HG03095 (cell line): ENCODE measurements around the gene NR4A2.
"Not testable (repeated sequence)": the region's sequence is repeated elsewhere in the genome, so short reads cannot be mapped to it uniquely, and the experiment has no call there.

Experiments used
- ATAC-seq: cut with Tn5 transposase; IDR thresholded peaks from one replicate; pipeline ENCODE4 v1.9.1; 2021; ENCODE audit warnings: moderate library complexity; ENCODE audit not compliant: unreplicated experiment

Gene NR4A2

DNA sequence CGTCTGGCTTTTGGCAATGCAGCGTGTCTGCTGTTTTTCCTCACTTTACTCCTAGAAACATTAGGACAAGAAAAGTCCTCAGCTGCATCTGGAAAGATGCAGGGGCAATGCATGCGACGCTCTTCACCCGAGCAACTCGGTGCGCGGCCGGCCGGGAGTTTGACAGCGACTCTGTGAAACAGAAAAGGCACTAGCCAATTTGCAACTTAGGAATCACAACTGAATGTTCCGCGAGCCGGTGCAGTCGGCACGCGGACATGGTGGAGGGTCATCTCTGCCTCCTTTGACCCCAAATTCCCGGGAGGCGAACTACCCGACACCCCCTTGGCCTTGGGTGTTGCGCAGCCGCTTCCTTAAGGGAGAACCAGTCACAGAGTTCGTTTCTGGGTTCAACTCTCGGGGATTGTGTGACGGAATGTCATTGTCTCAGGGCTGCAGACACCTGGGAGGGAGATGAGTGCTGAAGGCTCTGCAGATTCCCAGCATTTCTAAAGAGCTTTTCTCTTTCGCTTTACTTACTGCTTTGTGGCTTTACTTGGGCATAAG, 9.8 kb downstream of the NR4A2 start:
- no peak for ATAC-seq

DNA sequence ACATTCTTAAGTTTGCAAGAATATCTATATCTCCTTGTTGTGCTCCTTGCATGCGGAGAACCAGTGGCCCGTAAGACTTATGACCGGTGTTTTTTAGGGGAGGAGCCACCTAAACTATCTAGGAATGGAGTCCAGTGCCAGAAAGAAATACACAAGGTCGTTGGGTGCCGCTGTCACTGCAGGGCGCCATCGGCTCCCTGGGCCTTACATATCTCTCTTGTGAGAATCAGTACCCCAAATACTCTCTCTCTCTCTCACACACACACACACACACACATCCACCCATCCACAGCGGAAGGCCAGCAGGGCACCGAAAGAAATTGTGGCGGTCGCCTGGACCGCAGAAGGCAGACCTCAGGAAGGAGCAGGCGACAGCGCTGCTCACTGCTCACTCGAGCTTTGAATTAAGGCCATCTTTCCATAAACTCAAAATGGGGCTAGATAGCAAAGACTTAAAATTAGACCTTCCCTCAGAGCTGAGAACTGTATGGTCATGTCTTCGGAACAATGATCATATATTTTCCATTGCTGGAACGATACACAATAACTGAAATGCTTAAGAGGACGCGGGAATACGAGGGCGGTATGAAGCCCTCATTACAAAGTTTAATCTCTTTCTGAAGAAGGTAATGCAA, 10.4 kb downstream of the NR4A2 start:
- ATAC-seq = peak; percentile 56

DNA sequence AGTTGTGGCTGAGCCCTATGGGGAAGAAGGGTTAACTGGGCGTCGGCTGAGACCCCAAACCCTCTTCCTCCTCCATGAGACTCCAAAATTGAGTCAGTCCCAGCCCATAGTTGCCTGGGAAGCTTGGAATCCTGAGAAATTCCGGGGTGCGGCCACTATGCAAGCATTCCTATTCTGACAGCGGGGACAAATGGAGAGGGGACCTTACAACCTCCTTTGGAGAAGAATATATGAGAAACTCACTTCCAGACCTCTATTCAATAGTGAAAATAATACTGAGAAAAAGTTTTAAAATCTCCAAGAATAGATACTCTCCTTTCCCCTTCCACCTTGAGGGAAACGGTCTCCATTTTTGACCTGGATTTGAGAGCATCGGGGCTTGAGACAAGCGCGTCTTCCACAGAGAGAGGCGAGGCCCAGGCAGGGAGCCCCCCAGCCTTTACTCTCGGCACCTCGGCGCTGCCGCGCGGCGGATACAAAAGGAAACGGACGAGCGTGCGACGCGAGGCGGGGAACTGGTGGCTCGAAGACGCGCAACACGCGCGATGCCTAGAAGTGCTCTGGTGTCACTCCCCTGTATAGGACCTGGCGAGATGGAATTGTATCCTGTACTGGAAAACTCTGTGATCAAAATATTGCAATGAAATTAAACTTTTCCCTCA, 11.1 kb downstream of the NR4A2 start:
- ATAC-seq = no peak

DNA sequence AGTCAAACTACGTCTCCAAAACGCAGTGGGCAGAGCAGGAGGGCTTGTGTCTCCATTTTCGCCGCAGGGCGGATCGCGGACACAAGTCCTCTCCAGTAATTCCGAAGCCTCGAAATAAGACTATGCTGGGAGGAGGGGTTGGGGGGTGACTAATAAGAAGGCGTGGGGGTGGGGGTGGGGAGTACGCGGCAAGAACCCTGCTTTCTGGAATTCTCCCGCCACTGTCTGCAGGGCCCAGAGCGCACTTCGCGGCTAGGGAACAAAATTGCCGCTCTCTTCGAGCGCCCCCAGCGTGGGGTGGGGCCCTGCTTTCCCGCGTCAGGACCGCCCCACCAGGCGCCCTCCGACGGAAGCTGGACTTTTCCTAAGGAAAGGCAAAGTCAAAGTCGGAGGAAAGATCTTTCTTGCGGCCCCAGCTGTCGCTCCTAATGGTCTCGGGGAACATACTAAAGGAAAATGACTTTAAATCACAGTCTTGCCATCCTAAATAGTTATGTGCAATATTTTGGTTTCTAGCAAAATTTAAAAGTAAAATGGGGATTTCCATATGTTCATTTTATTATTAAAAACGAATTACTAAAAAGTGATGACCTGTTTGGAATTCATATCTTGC, 11.9 kb downstream of the NR4A2 start:
- no peak for ATAC-seq

DNA sequence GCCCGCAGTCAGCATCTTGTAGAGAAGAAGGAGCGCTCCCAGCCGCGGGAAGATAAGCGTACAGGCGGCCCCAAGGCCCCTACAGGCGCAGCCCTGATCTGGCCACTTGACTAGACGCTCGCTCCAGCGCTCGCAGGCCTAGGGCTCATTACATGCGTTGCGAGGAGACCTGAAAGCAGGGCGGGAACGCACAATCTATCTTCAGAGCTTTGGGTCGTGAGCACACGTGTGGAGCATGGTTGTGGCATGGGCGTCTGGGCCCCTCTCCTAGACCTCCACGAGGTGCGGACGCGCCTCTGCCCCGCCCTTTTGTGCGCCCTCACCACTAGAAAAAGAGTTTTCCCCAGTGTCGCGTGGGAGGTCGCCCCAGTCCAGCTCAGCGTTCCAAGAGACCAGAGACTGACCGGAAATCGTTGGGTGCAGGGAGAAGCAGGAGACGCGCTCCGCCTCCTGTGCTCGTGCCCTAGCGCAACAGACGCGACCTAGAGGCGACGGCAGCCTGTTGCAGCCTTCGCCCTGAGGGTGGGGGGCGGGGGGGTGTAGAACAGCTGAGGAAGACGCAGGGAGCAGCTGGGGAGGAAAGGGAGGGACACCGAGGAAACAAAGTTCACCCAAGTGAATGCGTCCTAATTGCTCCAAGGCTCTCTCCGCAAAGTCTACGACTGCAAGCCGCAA, 12.6 kb downstream of the NR4A2 start:
- ATAC-seq = no peak

DNA sequence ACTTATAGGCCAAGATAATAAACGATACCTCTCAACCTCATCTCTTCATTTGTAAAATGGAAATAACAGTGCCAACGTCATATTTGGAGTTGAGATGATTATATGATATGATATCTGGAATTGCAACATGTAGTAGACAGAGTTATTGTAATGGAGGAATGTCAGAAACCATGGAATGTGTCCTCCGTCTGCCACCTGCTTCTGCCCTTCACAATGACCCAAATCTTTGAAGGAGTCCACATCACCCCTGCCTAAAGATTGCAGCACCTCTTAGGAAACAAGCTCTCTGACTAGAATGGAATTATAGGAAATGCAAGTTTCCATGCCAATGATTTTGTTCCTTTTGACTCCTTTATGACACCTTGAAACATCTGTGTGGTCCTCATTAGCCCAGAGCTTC, 14.9 kb downstream of the NR4A2 start:
- no peak for ATAC-seq

DNA sequence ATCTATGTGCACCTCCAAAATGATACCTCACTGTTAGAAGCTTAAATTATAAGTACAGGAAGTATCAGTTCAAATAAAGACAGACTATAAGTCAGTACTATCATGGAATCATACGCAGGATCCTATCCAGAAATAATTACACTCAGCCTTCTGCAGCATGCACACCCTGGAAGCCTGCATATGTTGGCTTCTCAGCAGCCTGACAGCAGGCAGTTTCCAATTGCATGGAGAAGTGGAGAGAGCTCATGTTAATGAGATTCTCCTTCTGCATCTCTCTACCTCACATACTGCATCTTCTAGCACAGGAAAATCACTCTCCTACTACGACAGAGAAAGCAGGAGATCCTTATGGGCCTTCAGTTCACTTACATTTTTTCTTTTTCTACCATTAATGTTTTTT, 20.5 kb downstream of the NR4A2 start:
- ATAC-seq = no peak

DNA sequence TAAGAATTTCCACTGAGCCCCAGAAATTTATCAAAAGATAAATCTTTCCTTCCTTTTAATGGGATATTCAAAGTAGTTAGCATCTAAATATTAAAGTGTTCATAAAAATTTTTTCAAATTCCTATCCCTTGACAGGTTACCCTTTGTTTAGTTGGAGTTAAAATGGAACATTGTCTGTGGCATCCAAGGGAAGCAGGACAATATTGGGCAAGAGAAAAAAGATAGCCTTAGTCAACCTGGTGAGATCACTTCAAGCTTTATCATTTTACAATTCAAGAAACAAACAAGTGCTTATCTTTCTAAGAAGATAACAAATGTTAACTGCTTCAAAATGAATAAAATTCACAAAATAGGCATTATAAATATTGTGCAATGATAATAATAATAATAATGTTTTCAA, 21.7 kb downstream of the NR4A2 start:
- no peak for ATAC-seq

DNA sequence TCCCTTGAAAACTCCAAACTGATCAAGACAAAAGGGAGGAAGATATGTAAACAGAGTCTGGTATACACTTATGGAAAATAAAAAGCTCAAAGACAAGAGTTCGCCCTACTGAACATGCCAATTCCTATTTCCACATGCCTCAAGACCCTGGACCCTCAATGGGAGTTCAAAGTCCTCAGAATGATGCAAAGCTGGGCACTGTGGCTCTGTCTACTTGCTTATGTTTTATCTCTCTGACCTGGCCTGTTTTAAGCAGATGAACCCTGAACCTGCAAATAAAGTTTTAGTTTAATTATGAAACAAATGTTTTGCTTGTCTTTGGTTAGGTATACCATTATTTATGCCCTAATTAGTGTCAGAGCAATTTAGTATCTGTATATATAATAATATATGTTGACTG, 22.6 kb downstream of the NR4A2 start:
- no peak for ATAC-seq

DNA sequence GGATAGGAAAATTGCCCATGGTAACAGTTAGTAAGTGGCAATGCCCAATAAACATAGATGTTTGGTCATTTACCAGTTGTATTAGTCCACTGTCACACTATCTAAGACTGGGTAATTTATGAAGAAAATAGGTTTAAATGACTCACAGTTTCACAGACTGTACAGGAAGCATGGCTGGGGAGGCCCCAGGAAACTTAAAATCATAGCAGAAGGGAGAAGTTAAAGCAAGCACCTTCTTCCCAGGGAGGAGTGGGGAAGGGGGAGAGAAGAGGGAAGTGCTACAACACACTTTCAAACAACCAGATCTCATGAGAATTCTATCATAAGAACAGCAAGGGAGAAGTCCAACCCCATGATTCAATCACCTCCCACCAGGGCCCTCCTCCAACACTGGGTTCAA, 23.4 kb downstream of the NR4A2 start:
- peak; percentile 83 for ATAC-seq

DNA sequence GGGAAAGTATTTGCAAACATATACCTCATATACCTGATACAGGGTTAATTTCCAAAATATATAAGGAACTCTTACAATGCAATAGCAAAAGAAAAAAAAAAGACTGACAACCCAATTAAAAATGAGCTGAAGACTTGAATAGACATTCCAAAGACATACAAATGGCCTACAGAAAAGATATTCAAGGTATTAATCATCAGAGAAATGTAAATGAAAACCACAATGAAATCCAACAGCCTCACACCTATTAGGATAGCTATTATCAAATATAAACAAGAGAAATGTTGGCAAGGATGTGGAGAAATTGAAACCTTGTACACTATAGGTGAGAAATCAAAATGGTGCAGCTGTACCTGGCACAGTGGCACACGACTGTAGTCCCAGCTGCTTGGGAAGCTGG, 25.7 kb downstream of the NR4A2 start:
- ATAC-seq = no peak

DNA sequence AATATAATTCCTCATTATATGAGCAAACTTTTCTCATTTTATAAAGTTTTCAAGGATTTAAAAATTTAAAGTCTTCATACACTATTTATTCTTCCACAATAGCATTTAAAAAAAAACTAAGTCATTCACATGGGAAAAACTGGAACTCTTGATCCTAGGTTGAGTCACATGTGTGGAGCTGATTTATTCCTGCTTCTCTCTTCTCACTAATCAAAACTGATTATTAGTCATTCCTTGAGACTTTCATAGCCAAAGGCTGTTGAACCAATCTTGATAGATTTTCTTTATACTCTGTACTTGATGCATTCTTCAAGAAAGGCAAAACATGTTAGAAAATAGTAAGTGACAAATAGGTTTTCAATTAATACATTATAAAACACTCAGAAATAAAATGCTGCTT, 27.4 kb downstream of the NR4A2 start:
- ATAC-seq = no peak

DNA sequence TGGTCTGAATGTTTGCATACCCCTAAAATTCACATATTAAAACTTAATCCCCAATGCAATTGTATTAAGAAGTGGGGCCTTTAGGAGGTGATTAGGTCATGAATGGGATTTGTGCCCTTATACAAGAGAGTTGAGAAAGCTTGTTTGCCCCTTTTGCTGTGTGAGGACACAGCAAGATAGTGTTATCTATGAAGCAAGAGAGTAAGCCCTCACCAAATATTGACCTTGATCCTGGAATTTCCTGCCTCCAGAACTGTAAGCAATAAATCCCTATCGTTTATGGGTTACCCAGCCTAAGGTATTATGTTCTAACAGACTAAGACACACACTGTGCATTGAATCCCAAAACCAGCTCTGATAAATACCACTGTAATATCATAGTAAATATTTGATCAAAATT, 32.2 kb downstream of the NR4A2 start:
- no peak for ATAC-seq

DNA sequence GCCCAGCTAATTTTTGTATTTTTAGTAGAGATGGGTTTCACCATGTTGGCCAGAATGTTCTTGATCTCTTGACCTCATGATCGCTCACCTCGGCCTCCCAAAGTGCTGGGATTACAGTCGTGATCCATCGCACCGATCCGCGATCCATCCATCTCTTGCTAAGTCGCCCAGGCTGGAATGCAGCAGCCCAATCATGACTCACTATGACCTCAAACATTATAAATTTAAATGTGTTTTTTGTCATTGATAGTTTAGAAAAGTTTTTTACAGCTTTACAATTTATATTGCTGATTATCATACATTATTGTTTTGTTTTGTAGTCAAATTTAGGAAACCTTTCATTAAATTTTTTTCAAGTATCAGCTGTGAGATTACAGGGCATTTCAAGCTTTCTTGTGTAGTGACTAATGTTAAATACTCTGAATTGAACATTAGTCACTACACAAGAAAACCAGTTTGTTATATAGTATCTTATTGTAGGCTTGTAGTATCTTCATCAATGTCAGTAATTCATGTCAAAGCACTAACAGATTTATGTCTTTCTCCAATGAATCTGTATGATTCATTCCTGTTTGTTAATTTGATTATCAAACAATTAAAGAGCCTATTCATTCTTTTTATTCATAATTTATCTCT, 37.5 kb downstream of the NR4A2 start:
- ATAC-seq = no peak

DNA sequence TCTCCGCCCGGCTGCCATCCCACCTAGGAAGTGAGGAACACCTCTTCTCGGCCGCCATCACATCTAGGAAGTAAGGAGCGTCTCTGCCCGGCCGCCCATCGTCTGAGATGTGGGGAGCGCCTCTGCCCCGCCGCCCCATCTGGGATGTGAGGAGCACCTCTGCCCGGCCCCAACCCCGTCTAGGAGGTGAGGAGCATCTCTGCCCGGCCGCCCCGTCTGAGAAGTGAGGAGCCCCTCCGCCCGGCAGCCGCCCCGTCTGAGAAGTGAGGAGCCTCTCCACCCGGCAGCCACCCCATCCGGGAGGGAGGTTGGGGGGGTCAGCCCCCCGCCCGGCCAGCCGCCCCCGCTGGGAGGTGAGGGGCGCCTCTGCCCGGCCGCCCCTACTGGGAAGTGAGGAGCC, 39.1 kb downstream of the NR4A2 start:
- ATAC-seq = not testable (repeated sequence)

DNA sequence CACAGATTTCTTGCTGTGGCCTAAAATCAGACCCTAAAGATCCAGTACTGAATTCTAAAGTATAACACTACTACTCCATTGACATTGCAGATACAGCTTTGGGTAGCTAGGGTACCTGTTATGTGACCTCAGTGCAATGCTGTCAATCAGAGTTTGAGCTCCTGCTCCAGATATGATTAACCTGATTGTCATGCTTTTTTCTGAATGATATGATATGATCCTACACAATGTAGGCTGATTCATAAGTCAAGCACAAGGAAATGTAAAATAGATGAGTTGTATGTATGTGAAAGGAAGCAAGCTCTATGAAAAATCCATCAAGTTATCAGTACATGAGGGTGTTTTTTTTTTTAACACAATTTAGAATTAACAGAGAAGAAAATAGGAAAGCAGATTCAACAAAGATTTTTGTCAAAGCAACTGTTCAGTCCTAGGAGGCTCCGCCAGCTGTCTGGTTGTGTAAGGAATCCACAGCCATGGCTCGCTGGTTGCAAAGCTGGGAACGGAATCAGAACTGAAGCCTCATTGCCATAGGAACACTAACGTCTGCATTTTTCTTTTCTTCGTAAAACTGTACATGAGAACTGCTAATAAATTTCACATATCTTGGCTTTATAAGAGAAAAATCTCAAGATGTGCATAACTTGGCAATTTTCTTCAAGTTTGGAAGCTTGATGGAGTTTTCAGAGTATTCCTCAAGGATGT, 52.9 kb downstream of the NR4A2 start:
- ATAC-seq = no peak
